Activated naive CD8-positive, alpha-beta T cell treated with anti-CD3 and anti-CD28 coated beads for 36 hours (primary cell): ENCODE results near the gene TMEM135. TPM values are rescaled to one million over a fixed set of nuclear protein-coding genes. Genes with fewer than 3 reads are reported as not detected.

Experiments used
- DNase-seq: peaks from one replicate; pipeline ENCODE4 v3.0.0; 2021
- H3K27ac Mint-ChIP-seq: one replicate; pipeline ENCODE4 v1.8.0; 2022; ENCODE audit warnings: mild to moderate bottlenecking, moderate library complexity, mixed read lengths
- H3K27me3 Mint-ChIP-seq: one replicate; pipeline ENCODE4 v1.8.0; 2022; ENCODE audit warnings: mild to moderate bottlenecking, mixed read lengths
- H3K36me3 Mint-ChIP-seq: one replicate; pipeline ENCODE4 v1.8.0; 2021; ENCODE audit warnings: mild to moderate bottlenecking, mixed read lengths
- H3K4me1 Mint-ChIP-seq: one replicate; pipeline ENCODE4 v1.8.0; 2021; ENCODE audit warnings: mixed read lengths
- H3K4me3 Mint-ChIP-seq: one replicate; pipeline ENCODE4 v1.8.0; 2022; ENCODE audit warnings: mild to moderate bottlenecking, moderate library complexity, mixed read lengths
- H3K9me3 Mint-ChIP-seq: one replicate; pipeline ENCODE4 v1.8.0; 2022; ENCODE audit warnings: mixed read lengths
- total RNA-seq, 2 experiments: library from RNA; stranded (reverse); gene quantifications; one replicate each; pipeline ENCODE4 v1.2.3, GENCODE V29; 2021

Gene TMEM135
- total RNA-seq, 2 experiments from 2014 or later, result 22.8 to 29.0 TPM

- no peaks in the 10 kb centered on the region for H3K36me3 Mint-ChIP-seq
- DNase-seq, result no peak
- peaks cover 7% of the 10 kb centered on the region for H3K4me1 Mint-ChIP-seq
- H3K4me3 Mint-ChIP-seq, result no peak overlapping the region
- H3K27me3 Mint-ChIP-seq, result peaks cover 7% of the 10 kb centered on the region
- no peaks in the 10 kb centered on the region for H3K9me3 Mint-ChIP-seq
- no peak overlapping the region for H3K27ac Mint-ChIP-seq
Measured at GRCh38 chr11:87351676-87352075, 313.9 kb downstream of the TMEM135 start.

DNA sequence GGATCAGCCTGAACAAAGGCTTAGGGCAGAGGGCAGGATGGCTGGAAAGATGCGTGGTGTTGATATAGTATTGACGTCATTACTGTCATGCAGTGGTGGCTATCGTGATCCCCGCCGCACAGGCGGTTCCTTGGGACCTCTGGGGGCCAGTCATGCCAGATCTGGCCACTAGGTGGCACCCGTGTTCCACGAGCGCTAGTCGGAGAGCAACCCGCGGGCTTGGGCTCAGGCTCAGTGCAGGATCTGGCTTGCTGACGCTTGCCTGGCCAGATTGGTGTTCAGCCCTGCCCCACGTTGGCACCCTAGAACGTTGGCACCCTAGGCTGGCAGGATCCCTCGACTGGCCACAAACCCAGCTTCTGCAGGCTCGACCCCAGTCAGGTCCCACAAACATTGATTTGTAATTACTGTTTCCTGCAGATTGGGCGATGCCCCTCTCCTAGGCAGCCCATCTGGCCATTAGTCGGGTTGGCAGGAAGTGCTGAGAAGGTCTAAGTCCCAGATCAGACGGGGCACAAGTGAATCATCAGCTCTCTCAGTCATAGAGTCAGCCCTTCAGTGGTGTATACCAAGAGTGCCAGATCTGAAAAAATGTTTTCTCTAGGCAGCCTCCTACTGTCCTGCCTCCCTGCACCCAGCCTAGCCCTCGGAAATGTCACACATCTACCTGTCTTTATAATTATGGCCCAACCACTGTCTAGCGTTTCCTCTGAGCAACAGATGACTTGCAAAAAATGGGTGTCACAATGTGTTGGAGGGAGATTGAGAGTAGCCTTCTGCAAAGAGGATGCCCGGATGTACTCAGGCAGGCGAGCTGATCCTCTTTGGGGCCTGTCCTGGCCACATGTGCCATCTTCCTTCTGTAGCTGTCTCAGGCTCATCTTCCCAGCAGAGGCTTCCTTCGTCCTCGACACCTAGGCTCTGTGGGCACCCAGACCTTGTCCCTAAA lies 315.3 kb downstream of the TMEM135 start:
- Mint-ChIP-seq H3K9me3 (no peaks in the 10 kb centered on the region), H3K27ac (no peak overlapping the region), H3K27me3 (peaks cover 7% of the 10 kb centered on the region), H3K4me3 (no peak overlapping the region), H3K4me1 (peaks cover 7% of the 10 kb centered on the region), H3K36me3 (no peaks in the 10 kb centered on the region)
- peak; percentile 82 for DNase-seq

DNA sequence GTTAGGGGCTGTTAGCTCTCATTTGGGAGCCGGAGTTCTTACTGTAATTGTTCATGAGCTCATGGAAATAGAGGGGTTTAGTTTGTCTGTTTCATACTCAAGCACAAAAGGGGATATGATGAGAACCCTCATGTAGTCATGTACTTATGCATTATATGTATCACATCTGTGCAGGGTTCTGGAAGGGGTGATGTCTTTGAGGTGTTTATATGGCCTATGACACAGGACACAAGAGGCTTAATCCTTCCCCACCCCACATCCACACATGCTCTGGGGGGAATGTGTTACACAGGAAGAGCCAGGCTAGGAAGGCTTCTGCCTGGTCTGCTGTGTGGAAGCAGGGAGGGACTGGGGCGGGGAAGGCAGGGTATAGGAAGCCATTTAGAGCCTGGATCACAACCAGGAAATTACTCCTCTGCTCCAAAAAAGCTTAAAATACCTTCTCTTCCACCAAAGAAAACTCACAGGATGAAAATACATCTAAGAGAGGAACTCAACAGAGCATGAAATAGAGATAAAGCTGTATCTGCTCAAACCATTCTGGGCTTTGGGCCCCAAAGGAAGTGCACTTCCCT lies 316.1 kb downstream of the TMEM135 start:
- H3K36me3 Mint-ChIP-seq, result no peaks in the 10 kb centered on the region
- no peaks in the 10 kb centered on the region for H3K9me3 Mint-ChIP-seq
- peaks cover 7% of the 10 kb centered on the region for H3K4me1 Mint-ChIP-seq
- no peak overlapping the region for H3K4me3 Mint-ChIP-seq
- no peak for DNase-seq
- H3K27ac Mint-ChIP-seq, result no peak overlapping the region
- H3K27me3 Mint-ChIP-seq, result peaks cover 7% of the 10 kb centered on the region

DNA sequence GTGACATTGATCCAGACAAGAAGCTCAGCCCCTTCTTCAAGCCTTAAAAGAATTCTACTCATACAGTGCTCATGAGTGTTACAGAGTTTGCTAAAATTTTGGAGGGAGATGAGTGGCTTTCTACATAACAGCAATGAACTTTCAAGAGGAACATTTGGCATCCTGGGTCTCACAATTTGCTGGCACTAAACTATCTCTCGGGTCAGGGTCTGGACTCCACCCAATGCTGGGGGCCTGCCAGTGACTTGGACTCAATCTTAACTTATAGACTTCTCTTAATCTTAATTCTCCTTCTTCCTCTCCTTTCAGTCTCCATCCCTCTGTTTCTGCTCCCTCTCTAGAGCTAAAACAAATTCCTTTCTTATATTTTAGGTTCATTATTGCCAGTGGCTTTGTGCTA lies 317.9 kb downstream of the TMEM135 start:
- Mint-ChIP-seq H3K4me3 (no peak overlapping the region), H3K9me3 (no peaks in the 10 kb centered on the region), H3K27ac (no peak overlapping the region), H3K4me1 (peaks cover 7% of the 10 kb centered on the region), H3K27me3 (peaks cover 7% of the 10 kb centered on the region), H3K36me3 (no peaks in the 10 kb centered on the region)
- no peak for DNase-seq

GRCh38 chr11:87356428-87356827 lies 318.7 kb downstream of the TMEM135 start:
- DNase-seq, result no peak
- Mint-ChIP-seq H3K4me1 (peaks cover 7% of the 10 kb centered on the region), H3K9me3 (no peaks in the 10 kb centered on the region), H3K4me3 (no peak overlapping the region), H3K36me3 (no peaks in the 10 kb centered on the region), H3K27ac (no peak overlapping the region), H3K27me3 (peaks cover 7% of the 10 kb centered on the region)

- H3K4me3 Mint-ChIP-seq, result no peak overlapping the region
- H3K9me3 Mint-ChIP-seq, result no peaks in the 10 kb centered on the region
- no peak for DNase-seq
- H3K27me3 Mint-ChIP-seq, result no peaks in the 10 kb centered on the region
- no peak overlapping the region for H3K27ac Mint-ChIP-seq
- H3K4me1 Mint-ChIP-seq, result no peaks in the 10 kb centered on the region
- H3K36me3 Mint-ChIP-seq, result no peaks in the 10 kb centered on the region
Measured at GRCh38 chr11:87358461-87358860, 320.7 kb downstream of the TMEM135 start.

- H3K27ac Mint-ChIP-seq, result no peak overlapping the region
- H3K27me3 Mint-ChIP-seq, result no peaks in the 10 kb centered on the region
- no peaks in the 10 kb centered on the region for H3K4me1 Mint-ChIP-seq
- no peak for DNase-seq
- H3K9me3 Mint-ChIP-seq, result no peaks in the 10 kb centered on the region
- H3K4me3 Mint-ChIP-seq, result no peak overlapping the region
- no peaks in the 10 kb centered on the region for H3K36me3 Mint-ChIP-seq
Measured at GRCh38 chr11:87359401-87359800, 321.7 kb downstream of the TMEM135 start.

- DNase-seq, result no peak
Measured at GRCh38 chr11:87361891-87362290, 324.2 kb downstream of the TMEM135 start.

DNA sequence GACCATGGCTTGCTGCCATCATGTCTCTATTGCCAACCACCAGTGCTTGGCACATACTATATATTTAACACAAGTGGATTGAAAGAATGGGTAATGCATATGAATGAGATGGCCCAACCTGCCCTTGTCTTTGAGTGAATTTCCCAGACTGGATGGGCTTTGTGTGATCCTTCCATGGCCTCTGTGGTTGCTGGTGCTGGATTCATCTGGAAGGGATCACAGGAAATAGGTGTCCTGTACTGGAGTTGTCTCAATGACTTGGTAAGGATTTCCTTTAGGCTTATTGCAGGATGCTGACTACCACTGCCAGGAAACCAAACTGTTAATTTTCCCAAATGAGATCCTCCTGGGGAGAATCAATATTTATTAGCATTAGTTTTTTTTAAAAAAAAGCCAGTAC lies 328.6 kb downstream of the TMEM135 start:
- H3K36me3 Mint-ChIP-seq, result no peaks in the 10 kb centered on the region
- H3K27me3 Mint-ChIP-seq, result peaks cover 5% of the 10 kb centered on the region
- H3K4me3 Mint-ChIP-seq, result no peak overlapping the region
- H3K9me3 Mint-ChIP-seq, result no peaks in the 10 kb centered on the region
- no peak for DNase-seq
- H3K4me1 Mint-ChIP-seq, result no peaks in the 10 kb centered on the region
- H3K27ac Mint-ChIP-seq, result no peak overlapping the region

More at GRCh38 chr11:87361891-87362290, 324.2 kb downstream of the TMEM135 start:
- no peaks in the 10 kb centered on the region for H3K36me3 Mint-ChIP-seq
- H3K27ac Mint-ChIP-seq, result no peak overlapping the region
- H3K4me1 Mint-ChIP-seq, result no peaks in the 10 kb centered on the region
- H3K4me3 Mint-ChIP-seq, result no peak overlapping the region
- no peaks in the 10 kb centered on the region for H3K27me3 Mint-ChIP-seq
- no peaks in the 10 kb centered on the region for H3K9me3 Mint-ChIP-seq

DNA sequence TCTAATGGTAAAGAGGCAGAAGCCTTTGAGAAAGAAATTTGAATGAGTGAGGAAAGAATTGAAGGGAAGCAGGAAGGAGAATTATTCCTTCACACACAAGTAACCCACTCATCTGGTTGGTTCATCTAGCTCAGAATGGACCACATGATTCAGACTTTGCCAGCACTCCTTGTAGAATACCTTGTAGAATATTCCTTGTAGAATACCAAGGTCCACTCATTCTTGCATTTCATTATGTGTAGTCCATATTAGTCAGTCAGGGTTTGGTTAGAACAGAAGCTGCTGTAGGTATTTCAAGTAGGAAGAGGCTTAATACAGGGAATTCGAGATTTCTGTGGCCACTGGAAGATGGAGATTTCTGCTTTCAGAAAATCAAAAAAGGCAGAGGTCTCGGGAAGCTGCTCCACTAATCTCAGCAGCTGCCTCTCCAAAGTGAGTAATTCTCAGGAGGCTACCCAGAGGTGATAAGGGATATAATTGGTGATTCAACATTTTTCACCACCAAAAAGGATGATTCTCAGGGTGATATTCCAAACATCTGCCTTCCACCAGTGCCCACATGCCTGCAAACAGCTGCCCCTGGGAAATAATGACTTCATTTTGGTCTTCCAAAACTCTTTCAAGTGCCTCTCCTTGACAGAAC lies 329.1 kb downstream of the TMEM135 start:
- no peaks in the 10 kb centered on the region for H3K9me3 Mint-ChIP-seq
- no peaks in the 10 kb centered on the region for H3K4me1 Mint-ChIP-seq
- DNase-seq, result no peak
- no peak overlapping the region for H3K27ac Mint-ChIP-seq
- peaks cover 5% of the 10 kb centered on the region for H3K27me3 Mint-ChIP-seq
- H3K4me3 Mint-ChIP-seq, result no peak overlapping the region
- no peaks in the 10 kb centered on the region for H3K36me3 Mint-ChIP-seq

DNA sequence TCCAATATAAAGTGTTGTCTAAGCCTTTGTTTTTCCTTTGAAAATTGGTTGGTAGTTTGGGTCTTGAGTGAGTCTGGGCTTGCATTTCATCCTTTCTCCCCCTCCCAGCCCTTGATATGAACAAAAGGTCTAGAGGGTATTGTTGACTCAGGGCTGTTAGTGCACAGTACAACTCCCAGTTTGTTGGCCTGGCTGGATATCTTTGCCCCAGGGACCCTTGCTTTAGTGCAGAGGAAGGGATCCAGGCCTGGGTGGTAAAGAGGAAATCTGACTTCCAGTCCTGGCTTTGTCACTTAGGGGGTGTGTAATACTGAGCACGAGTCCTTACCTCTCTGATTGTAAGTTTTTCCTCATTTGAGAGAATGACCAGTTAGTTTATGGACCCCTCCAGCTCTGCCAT lies 330.4 kb downstream of the TMEM135 start:
- Mint-ChIP-seq H3K27ac (no peak overlapping the region), H3K4me1 (no peaks in the 10 kb centered on the region), H3K27me3 (peaks cover 5% of the 10 kb centered on the region), H3K36me3 (no peaks in the 10 kb centered on the region), H3K4me3 (no peak overlapping the region), H3K9me3 (no peaks in the 10 kb centered on the region)
- DNase-seq, result no peak

GRCh38 chr11:87368858-87369480 lies 331.2 kb downstream of the TMEM135 start:
- no peaks in the 10 kb centered on the region for H3K9me3 Mint-ChIP-seq
- H3K36me3 Mint-ChIP-seq, result no peaks in the 10 kb centered on the region

DNA sequence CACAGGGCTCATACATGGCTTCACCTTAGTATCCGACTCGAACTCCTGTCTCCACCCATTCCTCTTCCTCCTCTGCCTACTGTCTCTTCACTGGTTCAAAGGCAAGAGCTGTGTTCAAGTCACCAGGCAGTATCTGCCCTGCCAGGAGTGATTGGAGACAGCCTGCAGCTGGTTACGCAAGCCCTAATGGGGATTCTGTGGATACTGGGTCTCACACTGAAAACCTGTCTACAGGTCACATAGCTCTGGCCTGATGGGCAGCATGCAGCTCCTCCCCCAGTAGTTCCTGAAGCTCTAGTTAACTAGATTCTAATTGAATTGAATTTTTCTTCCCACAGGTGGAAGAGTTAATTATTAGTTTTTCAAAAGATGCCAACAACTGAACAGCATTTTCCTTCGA lies 332.2 kb downstream of the TMEM135 start:
- H3K9me3 Mint-ChIP-seq, result no peaks in the 10 kb centered on the region
- H3K36me3 Mint-ChIP-seq, result no peaks in the 10 kb centered on the region
- no peak for DNase-seq
- H3K4me3 Mint-ChIP-seq, result no peak overlapping the region
- H3K4me1 Mint-ChIP-seq, result no peaks in the 10 kb centered on the region
- peaks cover 8% of the 10 kb centered on the region for H3K27me3 Mint-ChIP-seq
- no peak overlapping the region for H3K27ac Mint-ChIP-seq

More at GRCh38 chr11:87368858-87369480, 331.2 kb downstream of the TMEM135 start:
- Mint-ChIP-seq H3K27ac (no peak overlapping the region), H3K4me3 (no peak overlapping the region), H3K27me3 (peaks cover 7% of the 10 kb centered on the region), H3K4me1 (no peaks in the 10 kb centered on the region)
- no peak for DNase-seq

DNA sequence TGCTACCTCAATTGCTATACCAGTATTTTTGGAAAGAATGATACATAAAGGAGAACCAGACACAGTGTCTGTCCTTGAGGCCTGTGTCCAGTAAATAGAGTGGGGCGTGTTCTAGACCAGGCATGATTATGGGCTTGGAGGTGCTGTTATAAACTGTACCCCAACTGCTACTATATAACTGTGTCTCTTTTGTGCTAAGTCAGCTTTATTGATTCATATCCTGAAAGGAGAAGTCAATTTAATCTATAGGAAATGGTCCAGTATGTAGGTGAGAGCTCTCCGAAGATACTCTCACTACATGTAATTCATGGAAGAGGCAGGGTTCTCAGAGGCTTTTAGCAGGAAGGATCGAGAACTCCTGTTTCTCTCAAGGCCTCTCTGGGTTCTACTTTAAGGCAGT lies 334.3 kb downstream of the TMEM135 start:
- H3K27ac Mint-ChIP-seq, result no peak overlapping the region
- no peaks in the 10 kb centered on the region for H3K36me3 Mint-ChIP-seq
- no peaks in the 10 kb centered on the region for H3K9me3 Mint-ChIP-seq
- H3K27me3 Mint-ChIP-seq, result peaks cover 8% of the 10 kb centered on the region
- no peaks in the 10 kb centered on the region for H3K4me1 Mint-ChIP-seq
- no peak for DNase-seq
- no peak overlapping the region for H3K4me3 Mint-ChIP-seq
